NCI-H187 treated with DMSO at 0.1 percent for 48 hours (cell line): Measurements from ENCODE around the gene DOC2A.
A peak's percentile ranks its signal among the peaks of the same experiment; 100 is the strongest.

Experiments used
- DNase-seq: peaks from one replicate; lab custom pipeline; 2025; lab: John Stamatoyannopoulos, UW

The DOC2A gene

DNA sequence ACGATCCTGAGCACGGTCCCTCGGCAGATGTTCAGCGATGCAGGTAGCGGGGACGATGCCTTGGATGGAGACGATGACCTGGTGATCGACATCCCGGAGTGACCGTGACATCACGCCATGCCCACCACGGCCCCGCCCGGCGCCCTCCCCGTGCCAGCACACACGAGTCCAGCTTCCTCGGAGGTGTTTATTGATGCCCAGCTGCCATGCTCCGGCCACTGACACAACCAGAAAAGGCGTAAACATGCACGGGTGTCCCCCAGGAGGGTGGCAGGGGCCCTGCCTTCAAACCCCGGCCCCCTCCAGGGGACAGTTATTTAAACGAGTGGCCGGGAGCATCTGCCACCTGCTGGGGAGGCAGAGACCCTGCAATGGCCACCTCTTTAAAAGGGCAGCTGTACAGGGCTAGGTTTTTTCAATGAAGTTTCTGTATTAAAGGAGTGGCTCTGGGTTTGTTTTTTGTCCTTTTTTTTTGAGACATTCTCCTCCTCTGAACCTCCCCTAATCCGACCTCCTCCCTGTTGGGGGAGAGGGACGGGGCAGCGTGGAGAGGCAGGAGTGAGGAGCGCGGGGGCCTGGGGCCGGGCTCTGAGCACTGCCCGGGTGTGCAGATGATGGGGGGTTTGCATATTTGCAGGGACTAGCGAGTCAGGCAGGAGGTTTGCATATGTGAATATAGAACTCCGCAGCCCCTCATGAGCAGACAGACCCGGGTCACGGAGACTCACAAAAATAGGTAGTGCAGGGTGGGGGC, 5.3 kb downstream of the DOC2A start:
- no peak for DNase-seq

DNA sequence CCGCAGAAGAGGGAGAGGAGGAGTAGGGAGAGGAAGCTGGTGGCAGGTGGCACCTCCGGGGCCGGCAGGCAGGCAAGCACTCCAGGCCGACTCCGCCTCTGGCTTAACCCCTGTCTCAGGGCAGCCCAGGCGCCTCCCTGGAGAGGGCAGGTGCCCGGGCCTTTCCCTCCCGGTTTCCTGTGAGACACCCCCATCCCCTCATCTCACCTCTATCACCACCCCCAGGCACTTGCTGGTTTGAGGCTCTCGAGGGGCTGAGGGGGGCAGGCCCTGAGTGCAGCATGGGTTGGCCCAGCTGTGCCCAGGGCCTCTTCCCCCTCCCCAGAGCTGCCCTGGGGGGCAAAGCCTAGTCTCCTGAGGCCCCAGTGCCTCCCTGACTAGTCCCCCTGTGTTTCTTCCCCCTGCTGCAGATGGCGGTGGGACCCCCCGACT, 6.0 kb downstream of the DOC2A start:
- no peak for DNase-seq

DNA sequence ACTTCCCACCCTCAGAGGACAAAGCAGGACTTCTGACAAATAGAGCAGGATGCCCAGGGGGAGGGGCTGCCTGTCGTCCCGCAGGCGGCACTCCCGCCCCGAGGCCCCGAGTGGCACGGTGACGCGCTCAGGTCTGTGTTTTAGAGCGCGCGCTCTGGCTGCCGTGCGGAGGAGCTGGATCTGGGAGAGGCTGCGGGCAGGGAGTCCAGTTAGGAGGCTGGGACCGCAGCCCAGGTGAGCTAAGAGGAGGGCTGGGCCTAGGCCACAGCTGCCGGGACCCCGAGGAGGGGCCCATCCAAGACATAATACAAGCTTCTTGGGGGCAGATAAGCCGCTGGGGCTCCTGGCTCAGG, 6.4 kb downstream of the DOC2A start:
- DNase-seq = no peak

DNA sequence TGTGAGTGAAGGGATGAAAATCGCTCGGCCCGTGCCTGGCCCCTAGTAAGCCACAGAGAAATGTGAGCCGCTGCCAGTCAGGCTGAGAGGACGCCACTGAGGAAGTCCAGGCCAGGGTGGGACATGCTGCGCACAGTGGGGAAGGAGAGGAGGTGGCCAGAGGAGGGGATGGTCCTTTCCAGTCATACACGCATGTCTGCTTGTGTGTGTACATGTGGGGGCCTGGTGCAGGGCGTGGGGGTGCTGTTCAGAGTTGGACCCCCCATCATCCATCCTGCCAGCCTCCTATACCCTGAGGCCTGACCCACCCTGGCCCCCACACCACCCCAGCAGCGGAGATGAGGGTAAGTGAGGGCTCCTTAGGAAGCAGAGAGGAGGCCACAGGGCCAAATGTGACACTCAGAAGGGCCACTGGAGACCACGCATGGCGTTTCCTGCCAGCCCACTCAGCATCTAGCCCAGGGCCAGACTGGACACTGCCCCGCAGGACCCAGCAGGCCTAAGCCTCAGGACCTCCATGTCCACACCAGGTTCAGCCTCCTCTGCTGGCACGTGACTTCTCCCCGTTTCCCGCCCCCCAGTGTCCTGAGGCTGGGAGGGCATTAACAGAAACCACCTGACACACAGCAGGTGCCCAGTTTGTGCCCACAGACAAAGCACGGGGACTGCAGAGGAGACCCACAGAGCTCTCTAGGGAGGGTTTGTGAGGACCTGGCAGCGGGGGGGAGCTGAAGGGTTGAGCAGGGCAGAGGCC, 7.0 kb downstream of the DOC2A start:
- no peak for DNase-seq

DNA sequence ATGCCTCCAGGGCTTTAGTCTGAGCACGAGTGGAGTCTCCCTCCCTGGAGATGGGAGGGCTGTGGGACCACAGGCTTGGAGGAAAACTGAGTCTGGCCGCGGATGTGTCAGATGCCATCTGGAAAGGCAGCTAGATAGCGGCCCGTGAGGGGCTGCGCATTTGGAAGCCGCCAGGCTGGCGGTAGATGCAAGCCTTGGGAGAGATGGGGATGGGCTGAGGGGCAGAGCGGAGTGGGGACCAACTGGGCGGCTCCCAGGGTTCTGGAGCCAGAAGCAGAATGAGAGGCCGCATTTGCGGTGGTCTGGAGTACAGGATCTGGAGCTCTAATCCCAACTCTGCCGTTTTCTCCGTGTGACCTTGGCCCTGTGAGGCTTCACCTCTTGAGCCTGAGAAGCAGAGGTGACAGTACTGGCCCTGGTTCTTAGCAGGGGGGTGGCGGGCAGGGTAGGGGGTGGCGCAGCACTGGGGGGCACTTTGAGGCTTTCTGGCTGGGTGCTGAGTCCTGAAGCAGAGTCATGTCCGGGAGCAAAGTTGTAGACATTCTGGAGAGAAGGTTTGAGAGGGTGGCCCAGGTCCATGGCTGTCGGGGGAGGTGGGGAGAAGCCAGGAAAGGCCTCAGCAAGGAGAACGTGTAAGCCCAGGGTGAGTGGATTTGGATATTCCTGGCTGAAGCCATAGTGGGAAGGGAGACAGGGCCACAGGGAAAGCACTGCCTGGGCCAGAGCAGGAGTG, 8.0 kb downstream of the DOC2A start:
- DNase-seq = no peak

DNA sequence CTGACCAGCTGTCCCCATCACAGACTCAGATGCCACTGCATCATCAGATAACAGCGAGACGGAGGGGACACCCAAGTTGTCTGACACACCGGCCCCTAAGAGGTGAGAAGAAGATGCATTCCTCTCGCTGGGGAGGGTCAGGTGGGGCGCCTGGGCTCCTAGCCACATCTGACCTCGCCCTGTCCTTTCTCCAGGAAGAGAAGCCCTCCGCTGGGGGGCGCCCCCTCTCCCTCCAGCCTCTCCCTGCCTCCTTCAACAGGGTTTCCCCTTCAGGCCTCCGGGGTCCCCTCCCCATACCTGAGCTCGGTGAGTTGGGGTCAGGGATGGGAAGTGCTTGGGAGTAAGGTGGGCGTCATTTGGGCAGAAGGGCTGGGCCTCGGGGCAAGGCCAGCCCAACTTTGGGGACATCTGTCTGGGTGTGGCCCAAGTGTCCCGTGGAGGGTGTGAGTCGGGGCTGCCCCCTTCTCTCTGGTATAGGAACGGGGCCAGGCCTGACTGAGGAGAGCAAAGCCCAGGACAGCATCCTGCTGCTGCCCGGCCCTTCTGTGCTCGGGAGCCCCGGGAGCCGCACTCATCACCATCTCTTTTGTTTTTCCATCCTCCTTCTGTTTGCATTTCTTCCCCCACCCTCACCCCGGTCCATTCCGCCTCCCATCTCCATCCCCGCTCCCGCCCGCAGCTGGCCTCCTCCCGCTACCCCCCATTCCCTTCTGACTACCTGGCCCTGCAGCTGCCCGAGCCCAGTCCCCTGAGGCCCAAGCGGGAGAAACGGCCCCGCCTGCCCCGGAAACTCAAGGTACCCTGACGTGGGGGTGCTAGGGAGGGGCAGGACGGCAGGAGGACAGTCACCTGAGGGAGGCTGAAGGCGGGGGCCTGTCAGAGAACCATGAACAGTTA, 9.8 kb downstream of the DOC2A start:
- no peak for DNase-seq

DNA sequence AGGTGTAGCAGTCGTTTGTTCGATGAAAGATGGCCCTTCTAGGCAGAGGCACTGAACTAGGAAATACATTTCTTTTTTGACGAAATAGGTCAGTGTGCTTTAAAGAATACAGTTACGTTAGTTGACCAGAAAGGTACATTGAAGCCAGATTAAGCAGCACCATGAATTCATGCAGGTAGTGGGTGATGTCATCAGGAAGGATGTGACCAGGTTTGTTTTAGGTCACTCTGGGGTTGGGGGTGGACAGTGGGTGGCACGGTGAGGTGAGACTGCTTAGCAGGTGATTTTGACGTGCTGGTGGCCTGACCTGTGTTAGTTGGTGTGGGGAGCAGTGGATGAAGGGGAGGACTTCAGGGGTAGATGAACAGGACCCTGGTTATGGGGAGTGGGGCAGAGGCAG, 11.2 kb downstream of the DOC2A start:
- no peak for DNase-seq

DNA sequence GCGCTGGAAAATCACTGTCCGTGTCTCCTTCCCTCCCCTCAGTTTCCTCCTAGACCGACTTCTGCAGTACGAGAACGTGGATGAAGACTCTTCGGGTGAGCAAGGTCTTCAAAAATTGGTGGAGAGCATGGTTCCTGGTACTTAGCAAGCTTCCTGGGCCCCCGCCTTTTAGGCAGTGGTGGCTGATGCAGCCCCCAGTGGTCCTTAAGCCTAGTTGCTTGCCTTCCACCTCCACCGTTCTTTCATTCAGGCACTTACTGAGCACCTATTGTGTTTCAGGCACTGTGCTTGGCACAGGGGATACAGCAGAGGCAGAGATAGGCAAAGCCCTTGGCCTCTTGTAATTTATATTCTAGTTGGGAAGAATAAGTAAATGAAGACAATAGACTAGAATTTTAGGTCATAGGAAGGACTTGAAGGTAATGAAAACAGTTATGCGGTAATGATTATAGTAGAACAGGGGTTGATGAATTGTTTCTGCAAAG, 14.0 kb downstream of the DOC2A start:
- no peak for DNase-seq

DNA sequence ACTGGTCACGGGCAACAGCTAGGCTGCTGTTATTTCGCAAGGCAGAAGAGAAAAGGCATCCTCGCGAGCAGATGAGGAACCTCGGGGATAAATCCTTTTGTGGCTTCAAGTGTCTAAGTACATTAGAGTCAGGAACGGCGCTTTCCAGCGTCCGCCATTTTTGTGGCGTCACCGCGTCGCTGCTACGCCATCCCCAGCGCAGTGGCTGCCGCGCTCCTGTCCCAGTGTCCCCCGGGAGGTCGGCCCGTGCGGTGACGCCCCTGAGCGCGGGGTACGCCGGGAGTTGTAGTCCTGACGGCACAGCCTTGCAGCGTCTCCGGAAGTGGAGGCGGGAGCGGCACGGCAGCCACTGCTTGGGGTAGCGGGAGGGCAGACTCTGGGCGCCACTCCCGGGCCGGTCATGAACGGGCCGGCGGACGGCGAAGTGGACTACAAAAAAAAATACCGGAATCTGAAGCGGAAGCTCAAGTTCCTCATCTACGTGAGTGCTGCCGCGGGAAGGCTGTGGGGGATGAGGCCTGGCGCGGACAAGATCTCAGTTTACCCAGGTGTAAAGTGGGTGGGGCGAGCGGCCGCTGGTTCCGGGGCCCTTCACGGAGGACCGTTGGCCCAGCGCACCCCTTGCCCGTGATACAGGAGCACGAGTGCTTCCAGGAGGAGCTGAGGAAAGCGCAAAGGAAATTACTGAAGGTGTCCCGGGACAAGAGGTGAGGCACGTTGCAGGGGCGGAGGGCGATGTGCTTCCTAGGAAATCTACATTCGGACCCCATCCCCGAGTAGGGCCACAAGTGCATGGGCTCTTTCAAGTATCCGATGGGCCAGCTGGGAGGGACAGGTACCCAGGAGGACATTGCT, 14.7 kb downstream of the DOC2A start, which contains the start of gene INO80E:
Gene INO80E, plus strand, starts transcription at position 331 of the 855 bp plus-strand sequence. Its CDS starts 70 bp downstream, at position 401.
- DNase-seq = peak; percentile 38

DNA sequence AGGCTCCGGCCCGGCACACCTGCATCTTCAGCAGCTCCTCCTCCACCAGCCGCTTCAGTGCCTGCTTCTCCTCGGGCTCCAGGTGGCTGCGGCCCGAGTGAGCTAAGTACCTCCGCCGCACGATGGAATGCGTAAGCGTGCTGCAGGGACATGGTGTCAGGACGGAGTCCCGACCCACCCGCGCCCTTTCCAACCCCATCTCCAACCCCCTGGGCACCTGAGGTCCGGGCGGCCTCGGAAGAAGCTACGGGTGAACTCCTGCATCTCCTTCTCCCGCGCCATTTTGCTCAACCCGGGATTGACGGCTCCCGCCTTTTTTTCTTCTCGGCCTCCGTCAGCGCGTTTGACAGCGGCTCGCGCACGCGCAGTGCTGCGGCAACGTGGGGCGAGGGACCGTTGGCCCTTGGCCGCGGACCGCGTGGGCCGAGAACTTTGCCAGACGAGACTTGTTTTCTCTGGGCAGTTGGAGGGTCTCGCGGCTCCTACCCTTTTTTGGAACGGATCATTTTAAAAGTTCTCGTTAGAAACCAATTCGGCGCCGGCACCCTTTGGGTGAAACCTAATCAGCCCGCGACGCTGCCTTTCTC, 15.4 kb downstream of the DOC2A start, which contains the start of gene HIRIP3:
Gene HIRIP3, minus strand, starts transcription at position 294 of the 587 bp plus-strand sequence. Its CDS starts 12 bp downstream, at position 282.
- peak; percentile 56 for DNase-seq

DNA sequence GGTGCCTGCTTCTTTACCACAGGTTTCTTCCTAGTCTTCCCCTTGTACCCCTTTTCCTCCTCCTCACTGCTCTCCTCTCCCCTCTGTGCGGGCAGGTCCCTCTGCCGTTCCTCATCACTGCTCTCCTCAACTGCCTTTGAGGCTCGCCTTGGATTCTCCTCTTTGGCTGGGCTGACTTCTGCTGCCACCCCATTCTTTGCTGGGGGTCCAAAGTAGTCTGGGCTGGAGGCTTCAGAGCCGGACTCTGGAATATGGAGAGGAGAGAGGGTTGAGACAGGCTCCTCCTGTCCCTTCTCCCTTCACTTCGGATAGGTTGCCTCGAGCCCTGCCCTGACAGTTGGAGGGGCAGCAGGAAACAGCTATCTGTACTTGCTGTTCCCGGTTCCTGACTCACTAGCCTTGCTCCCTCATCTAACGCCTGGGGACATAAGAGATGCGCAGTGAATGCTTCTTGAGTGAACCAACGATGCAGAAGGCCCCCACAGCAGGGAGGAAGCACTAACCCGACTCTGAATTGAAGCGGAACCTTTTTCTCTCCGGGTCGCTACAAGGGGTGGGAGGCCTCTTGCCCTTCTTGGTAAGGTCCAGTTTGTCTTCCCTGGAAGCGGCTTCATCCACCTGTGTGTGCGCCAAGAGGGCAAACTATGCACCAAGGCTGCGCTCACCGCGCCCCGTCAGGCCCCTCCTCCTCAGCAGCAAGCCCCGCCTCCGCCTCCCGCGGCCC, 16.1 kb downstream of the DOC2A start:
- no peak for DNase-seq

DNA sequence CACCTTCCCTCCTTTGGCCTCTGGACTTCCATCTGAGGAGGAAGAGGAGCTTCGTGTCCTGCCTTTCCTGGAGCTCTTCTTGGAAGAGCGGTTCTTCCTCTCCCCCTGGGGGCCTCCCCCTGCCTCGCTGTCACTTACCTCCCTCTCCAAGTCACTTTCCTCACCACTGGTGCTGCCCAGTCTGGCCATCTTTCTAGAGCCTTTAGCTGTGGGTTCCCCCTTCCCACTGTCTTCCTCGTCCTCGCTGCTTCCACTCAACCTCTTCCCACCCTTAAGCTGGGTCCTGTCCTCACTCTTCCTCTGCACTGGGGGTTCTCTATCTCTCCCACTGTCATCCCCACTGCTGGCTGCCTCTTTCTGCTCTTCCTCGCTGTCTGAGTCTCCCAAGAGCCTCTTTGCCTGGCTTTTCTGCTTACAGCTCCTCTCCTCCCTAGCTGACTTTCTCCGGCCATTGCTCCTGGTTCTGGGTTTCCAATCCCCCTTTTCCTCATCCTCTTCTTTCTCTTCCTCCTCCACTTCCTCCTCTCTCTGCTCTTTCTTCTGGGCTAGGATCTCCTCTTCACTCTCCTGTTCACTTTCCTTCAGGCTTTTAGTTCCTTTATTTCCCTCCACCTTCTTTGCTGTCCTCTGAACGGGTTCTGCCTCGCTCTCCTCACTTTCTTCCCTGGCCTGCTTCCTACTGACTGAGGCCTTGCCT, 16.8 kb downstream of the DOC2A start:
- no peak for DNase-seq

DNA sequence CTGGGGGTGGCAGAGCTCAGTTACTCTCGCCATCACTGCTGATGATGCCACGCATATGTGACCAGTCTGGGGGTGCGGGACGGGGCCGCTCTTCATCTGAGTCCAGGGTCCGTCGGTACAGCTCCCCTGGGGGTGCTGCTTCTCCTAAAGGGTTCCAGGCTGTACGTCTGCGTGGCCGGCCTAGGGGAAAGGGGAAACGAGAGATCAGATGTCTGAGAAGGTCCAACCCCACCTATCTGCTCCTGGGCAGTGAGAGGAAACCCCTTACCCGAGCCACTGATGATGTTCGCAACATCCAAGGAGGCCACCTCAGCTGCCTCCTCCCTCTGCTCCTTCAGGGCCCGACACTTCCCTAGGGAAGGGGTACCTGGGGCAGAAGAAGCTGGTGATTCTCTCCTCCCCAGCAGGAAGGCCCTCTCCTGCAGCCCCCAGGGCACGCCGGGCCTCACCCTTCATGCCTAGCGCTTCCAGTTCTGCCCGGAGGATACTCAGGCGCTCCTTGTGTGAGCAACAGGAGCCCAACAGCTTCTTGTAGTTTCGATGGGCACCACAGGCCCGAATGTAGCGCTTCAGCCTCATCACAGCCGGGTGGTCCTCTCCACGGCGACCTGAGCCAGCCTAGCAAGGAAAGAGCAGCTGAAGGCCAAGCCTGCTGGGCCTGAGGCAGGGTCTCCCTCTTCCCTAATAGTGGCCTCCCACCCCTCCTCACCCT, 17.5 kb downstream of the DOC2A start:
- no peak for DNase-seq

DNA sequence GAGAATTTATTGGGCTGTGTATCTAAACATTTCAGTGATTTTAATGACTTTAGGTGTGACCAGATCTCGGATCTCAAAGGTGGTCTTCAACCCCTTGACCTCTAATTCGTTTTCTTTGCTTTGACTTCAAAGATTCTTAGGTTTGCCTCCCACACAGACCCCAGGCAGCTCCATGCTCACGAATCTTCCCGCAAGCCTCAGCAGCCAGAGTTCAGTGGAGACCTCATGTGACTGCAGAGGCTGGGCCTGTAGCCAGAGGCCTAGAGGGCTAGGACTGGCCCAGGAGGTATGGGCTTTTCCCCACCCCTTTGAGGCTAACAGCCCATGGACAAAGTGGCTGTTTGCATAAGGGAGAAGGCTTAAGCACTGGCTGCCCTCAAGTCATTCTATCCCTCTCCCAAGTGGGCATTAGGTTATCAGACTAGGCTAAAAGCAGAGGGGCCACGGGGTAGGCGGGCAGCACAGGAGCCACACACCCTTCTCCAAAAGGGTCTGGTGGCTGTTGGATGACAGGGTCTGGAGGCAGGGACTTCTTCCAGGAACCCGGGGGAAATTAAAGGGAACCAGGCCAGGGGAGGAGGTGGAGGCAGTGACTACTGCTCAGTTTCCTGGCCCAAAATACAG, 18.4 kb downstream of the DOC2A start:
- no peak for DNase-seq

DNA sequence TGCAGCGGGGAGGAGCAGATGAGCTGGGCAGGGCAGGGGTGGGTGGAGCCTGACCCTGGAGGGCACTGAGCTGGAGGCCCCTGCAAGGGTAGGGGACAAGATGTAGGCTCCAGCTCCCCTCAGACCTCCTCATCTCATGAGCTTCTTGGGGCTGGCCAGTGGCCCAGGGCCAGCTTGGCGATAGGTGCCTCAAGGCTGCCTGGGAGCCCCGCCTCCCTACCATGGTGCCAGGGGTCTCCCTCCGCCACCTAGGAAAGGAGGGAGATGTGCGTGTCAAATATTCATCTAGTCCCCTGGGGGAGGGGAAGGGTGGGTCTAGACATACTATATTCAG, 19.3 kb downstream of the DOC2A start:
- no peak for DNase-seq

DNA sequence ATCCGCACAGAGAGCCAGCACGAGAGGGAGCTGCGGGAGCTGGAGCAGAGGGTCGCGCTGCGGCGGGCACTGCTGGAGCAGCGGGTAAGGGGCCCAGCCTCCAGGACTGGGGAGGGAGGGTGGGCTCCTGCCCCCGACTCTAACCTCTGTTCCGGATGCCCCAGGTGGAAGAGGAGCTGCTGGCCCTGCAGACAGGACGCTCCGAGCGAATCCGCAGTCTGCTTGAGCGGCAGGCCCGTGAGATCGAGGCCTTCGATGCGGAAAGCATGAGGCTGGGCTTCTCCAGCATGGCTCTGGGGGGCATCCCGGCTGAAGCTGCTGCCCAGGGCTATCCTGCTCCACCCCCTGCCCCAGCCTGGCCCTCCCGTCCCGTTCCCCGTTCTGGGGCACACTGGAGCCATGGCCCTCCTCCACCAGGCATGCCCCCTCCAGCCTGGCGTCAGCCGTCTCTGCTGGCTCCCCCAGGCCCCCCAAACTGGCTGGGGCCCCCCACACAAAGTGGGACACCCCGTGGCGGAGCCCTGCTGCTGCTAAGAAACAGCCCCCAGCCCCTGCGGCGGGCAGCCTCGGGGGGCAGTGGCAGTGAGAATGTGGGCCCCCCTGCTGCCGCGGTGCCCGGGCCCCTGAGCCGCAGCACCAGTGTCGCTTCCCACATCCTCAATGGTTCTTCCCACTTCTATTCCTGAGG, 19.8 kb downstream of the DOC2A start:
- no peak for DNase-seq

DNA sequence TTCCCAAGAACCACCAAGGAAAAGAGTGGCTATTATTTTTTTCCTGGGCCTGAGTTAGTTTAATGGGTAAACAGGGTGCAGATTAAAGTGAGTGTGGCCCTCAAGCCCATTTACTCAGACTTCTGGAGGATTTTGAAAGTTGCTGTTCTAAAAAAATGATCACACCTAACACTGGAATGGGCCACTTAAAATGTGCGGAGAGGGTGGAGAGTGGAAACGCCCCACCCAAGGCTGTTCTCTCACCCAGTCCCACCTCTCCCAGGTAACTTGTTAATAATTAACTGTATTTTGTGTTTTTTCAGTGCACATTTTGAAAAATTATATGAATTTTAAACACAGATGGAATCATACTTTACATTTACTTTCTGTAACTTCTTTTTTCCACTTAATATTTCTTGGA, 20.8 kb downstream of the DOC2A start:
- DNase-seq = no peak
